Forelimb muscle (tissue), 1 donor: ENCODE data around the gene SLC27A1. TPM values are rescaled to one million over a fixed set of nuclear protein-coding genes. Genes with fewer than 3 reads are reported as not detected.
"Not testable (repeated sequence)": the region's sequence is repeated elsewhere in the genome, so short reads cannot be mapped to it uniquely, and the experiment has no call there.

Experiments used
- DNase-seq: peaks from one replicate; pipeline ENCODE4 v3.0.0-alpha.2; 2013; ENCODE audit warnings: low read depth
- polyA plus RNA-seq: library from polyadenylated mRNA; unstranded; fragments of 120-200 nt; gene quantifications from one replicate; pipeline ENCODE4 v1.2.1, GENCODE V29; 2013; ENCODE audit not compliant: insufficient read length

SLC27A1 gene
- polyA plus RNA-seq, 1 donor: 18.9 TPM

DNA sequence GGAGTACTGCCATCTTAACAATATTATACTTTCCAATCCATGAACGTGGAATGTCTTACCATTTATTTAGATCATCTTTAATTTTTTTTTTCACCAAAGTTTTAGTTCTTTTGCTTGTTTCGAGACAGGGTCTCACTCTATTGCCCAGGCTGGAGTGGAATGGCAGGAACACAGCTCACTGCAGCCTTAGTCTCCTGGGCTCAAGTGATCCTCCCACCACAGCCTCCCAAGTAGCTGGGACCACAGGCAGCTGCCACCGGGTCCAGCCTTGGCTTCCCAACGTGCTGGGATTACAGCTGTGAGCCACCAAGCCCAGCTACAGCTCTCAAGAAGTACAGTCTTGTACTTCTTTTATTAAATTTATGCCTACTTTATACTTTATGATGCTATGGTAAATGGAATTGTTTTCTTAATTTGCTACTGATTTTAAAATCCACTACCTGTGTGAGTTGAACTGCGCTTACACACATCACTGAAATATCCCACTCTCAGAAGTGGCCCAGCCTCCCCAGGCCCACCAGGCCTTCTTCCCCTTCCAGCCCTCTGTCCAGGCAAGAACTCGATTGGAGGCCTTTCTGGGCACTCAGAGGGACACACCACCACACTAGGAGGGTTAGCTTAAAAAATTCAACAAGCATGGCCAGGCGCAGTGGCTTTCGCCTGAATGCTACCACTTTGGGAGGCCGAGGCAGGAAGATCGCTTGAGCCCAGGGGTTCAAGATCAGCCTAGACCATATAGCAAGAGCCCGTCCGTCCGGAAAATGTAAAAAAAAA, 40.1 kb downstream of the SLC27A1 start:
- no peak for DNase-seq

- DNase-seq: peak; percentile 29
These were observed 41.6 kb downstream of the SLC27A1 start for GRCh38 chr19:17511724-17512573.

- DNase-seq: no peak
These were observed 42.2 kb downstream of the SLC27A1 start for GRCh38 chr19:17512574-17512939.

GRCh38 chr19:17515408-17516149, 45.3 kb downstream of the SLC27A1 start:
- DNase-seq: no peak

DNA sequence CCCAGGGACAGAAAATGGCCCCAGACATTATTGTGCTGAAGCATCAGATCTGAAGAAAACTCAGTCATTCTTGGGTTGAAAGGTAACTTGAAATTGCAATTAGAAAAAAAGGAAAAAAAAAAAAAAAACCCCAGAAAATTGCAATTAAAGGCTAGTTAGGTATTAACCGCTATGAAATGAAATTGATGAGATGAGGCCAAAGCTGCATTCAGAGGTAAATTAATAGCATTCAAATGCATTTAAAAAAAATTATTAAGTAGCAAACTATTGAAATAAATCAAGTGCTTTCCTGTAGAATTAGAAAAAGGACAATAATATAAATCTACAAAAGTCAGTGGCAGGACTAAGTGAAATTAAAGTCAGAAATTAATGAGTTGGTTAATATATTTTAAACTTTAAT, 47.6 kb downstream of the SLC27A1 start:
- DNase-seq: no peak

- DNase-seq: not testable (repeated sequence)
These were observed 48.3 kb downstream of the SLC27A1 start for GRCh38 chr19:17518654-17519053.

- no peak for DNase-seq
These were observed 49.6 kb downstream of the SLC27A1 start for GRCh38 chr19:17519967-17520366.

- DNase-seq: no peak
These were observed 50.5 kb downstream of the SLC27A1 start for GRCh38 chr19:17520865-17521264.

GRCh38 chr19:17522988-17523872, 52.9 kb downstream of the SLC27A1 start:
- peak; percentile 39 for DNase-seq

GRCh38 chr19:17524651-17525050, 54.3 kb downstream of the SLC27A1 start:
- no peak for DNase-seq

DNA sequence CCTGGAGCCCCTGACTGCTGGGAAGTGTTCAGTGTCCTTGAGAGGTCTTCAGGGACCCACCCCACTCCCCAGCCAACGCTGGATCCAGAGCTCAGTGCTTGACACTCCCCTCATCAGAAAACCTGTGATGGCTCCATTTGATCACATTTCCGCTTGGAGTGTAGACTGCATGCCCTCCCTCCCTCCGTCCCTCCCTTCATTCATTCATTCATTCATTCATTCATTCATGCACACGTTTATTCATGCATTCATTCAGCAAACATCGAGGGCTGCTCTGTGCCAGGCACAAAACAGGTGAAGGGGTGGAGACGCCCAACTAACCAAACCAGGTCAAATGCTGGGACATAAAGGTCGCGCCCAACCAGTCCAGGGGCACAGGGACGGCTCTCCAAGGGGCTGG, 54.8 kb downstream of the SLC27A1 start:
- DNase-seq: no peak

DNA sequence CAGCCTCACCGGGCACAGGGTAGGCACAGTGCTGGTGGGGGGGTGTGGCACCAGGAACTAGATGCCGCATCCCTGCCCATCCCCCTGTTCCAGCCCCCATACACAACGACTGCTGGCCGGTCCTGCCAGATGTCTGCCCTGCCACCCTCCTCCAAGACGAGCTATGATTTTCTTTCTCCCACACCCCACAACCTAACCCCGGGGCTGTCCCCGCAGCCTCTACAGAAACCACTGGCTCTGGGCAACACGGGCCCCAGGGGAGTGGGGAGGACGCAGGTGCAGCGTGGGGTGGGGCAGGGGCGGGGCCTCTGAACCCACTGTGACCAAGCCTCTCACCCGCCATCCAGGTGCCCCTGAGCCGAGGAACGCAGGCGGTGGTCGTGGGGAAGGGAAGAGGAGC, 56.6 kb downstream of the SLC27A1 start:
- DNase-seq: no peak

GRCh38 chr19:17527326-17527725, 57.0 kb downstream of the SLC27A1 start:
- no peak for DNase-seq

DNA sequence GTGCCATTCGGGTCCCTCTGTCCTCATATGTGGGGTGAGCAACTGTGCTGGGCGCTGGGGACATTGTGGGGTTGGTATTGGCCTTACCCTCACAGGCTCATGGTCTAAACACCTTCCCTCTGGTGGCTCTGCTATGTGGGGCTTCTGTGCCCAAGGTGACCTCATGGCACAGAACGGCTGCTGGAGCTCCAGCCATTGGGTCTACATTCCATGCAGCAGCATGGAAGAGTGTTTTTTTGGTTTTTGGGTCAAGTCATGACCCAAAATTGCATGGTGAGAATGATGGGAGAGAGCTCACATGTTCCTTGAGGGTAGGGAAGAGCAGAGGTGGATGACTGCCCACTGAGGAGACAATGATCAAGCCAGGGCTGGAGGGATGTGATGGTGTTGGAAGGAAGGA, 58.3 kb downstream of the SLC27A1 start:
- DNase-seq: no peak

DNA sequence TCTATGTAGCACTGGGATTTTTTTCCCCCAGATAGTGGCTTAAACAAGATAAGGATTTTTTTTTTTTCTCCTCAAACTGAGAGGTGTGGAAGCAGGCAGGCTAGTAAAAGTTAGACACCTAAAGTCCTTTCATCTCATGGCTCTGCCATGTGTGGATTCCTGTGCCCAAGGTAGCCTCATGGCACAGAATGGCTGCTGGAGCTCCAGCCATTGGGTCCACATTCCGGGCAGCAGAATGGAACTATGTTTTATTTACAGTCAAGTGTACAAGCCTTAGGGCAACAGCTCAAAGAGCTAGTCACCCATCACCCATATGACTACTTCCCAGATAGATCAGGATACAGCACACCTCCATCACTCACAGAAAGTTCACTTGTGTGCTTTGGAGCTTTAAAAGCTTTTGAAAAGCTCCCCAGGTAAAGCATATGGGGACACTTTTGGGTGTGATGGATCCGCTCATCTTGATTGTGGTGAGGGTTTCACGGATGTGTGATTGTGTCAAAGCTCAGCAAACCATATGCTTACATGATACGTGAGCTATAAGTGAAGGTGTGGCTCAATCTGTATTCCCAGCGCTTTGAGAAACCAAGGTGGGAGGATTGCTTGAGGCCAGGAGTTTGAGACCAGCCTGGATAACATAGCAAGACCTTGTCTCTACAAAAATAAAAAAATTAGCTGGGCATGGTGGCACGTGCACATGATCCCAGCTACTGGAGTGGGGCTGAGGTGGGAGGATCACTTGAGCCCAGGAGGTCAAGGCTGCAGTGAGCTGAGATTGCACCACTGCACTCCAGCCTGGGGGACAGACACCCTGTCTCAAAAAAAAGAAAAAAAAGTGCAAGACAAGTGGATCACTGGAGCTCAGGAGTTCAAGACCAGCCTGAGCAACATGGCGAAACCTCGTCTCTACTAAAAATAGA, 59.2 kb downstream of the SLC27A1 start:
- no peak for DNase-seq

GRCh38 chr19:17530586-17530985, 60.3 kb downstream of the SLC27A1 start:
- DNase-seq: no peak

GRCh38 chr19:17532116-17532515, 61.8 kb downstream of the SLC27A1 start:
- DNase-seq: no peak

- DNase-seq: no peak
These were observed 62.2 kb downstream of the SLC27A1 start for GRCh38 chr19:17532557-17532956.

GRCh38 chr19:17534767-17535166, 64.4 kb downstream of the SLC27A1 start:
- no peak for DNase-seq

DNA sequence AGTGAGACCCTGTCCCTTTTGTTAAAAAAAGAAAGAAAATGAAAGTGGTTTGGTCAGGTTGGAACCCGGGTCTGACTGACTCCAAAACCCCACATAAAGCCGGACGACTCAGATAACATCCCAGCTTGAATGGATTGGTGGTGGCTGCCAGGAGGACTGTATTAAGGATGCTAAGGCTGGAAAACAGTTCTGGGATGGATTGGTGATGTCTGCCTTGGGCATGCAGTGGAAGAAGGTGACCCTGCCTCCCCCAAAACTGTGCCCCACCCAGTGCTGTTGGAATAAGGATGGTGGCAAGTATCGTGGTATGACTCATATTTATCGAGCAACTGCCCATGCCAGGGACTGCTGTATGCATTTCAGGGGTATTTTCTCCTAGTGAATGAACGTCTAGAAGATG, 66.6 kb downstream of the SLC27A1 start:
- no peak for DNase-seq
